ENCODE results near the gene NEAT1. TPM values are rescaled to one million over a fixed set of nuclear protein-coding genes. Genes with fewer than 3 reads are reported as not detected.

The NEAT1 gene
- total RNA-seq, 1 donor from 2014 or later, result 1.6 TPM

DNA sequence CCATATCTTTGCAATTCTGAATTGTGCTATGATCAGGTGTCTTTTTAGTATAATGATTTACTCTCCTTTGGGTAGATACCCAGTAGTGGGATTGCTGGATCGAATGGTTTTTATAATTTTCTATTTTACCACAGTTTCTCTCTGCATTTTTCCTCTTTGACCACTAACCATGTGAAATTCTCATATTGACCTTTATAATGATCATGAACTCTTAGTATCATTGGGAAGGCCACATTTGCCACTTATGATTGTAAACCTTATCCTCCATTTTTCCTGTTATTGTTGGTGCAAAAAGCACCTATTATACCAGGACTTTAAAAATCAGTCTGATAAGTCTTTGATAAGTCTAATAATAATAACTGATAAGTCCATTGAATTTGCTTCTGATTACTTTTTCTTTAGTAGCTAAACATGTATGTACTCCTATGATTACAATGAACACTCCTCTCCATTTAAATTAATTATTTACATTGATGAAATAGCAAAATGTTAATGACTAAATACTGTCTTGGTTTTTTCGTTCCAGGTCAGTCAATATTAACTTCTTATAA lies 9.6 kb downstream of the NEAT1 start:
- DNase-seq (ENCODE audit: low spot score in 2 of 2) (no peak), FAIRE-seq (no peak)

DNA sequence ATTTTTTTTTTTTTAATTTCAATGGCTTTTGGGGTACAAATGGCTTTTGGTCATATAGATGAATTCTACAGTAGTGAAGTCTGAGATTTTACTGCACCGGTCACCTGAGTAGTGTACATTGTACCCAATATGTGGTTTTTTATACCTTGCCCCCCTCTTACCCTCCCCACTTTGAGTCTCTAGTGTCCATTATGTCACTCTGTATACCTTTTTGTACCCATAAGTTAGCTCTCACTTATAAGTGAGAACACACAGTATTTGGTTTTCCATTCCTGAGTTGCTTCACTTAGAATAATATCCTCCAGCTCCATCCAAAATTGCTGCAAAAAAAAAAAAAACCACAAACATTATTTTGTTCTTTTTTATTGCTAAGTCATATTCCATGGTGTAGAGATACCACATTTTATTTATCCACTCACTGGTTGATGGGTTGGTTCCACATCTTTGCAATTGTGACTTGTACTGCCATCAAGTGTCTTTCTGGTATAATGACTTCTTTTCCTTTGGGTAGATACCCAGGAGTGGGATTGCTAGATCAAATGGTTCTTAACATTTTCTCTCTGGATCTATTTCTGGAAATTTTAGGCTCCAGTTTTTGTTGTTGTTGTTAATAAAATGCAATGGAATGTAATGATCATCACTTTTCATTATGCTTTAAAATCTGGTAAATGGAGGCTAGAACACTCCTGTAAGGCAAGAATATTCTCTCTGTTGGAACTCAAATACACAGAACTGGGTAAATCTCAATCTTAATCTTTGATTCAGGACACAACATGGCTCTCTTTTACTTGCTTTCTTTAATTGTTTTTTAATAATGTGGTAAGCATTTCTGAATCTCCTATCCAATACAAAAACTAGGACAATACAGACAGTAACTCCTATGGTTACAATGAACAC lies 10.3 kb downstream of the NEAT1 start:
- DNase-seq (ENCODE audit: low spot score in 2 of 2) (no peak), FAIRE-seq (no peak)

DNA sequence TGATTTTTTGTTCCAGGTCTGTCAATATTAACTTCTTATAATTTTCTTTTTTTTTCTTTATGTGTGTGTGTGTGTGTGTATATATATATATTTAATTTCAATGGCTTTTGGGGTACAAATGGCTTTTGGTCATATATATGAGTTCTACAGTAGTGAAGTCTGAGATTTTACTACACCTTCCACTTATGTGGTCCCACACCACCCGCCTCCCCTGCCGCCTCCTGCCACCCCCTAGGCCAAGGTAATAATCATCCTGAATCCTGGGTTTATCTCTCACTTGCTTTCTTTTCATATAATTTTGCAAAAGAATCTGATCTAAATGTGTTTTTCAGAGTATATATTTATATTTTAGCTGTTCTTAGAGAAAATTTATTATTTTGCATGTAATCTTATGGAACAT lies 11.1 kb downstream of the NEAT1 start:
- FAIRE-seq, result no peak
- no peak for DNase-seq (ENCODE audit: low spot score in 2 of 2)

DNA sequence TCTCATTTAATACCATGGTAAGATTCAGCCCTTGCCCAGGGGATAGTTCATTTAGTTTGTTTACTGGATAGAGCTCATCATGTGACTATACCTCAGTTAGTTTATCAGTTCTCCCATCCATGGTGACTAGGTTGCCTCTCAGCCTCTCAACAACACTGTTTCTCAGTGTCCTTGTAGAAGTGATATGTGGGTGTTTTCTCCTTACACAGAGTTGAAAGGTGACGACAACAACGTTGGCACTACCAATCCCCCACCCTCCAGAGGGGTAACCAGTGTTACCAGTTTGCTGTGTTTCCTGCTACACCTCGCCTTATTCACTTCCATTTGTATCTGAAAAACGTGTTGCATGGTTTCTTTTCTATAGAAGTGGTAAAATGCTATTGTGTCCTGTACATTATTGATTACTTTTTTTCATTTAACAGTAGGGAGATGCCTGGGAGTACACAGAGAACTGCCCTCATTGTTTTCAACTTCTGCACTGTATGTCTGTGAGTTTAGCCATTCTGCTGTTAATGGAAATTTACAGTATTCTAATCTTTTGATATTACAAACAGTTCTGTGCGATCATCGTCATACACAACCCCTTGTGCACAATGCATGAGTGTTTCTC lies 11.6 kb downstream of the NEAT1 start:
- no peak for DNase-seq (ENCODE audit: low spot score in 2 of 2)
- no peak for FAIRE-seq

DNA sequence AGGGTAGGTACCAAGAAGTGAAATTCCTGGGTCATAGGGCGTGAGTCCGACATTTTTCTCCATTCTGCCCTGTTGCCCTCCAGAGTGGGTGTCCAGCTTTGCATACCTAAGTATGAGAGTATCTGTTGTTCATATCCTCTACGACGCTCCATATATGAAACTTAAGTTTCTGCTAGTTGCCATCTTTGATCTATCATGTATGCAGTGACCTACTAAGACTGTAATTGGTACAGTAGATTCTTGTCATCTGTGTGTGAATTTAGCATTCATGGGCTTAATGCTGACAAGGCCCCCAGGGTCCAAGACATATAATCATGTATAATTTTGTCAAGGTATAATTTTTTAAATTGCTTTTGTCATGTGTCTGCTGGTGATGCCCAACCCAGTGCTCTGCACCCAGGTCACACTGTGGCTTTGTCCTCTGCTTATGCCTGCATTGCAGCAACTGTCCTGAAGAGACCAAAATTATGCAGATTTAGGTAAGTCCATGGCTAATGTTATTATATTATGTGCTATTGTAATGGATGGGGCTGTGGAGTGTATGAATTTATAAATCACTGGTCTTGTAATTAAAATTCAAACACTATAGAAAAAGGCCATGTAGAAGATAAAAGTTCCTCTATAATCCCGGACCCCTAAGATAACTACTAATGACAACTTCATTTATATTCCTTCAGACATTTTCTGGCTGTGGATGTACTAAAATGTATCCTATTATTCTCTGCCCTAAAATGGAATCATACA lies 12.2 kb downstream of the NEAT1 start:
- FAIRE-seq (no peak), DNase-seq (ENCODE audit: low spot score in 2 of 2) (no peak)

GRCh38 chr11:65435411-65435931 lies 12.9 kb downstream of the NEAT1 start:
- DNase-seq (ENCODE audit: low spot score in 2 of 2), result no peak
- FAIRE-seq, result no peak

GRCh38 chr11:65435981-65436411 lies 13.4 kb downstream of the NEAT1 start:
- no peak for DNase-seq (ENCODE audit: low spot score in 2 of 2)
- FAIRE-seq, result no peak

DNA sequence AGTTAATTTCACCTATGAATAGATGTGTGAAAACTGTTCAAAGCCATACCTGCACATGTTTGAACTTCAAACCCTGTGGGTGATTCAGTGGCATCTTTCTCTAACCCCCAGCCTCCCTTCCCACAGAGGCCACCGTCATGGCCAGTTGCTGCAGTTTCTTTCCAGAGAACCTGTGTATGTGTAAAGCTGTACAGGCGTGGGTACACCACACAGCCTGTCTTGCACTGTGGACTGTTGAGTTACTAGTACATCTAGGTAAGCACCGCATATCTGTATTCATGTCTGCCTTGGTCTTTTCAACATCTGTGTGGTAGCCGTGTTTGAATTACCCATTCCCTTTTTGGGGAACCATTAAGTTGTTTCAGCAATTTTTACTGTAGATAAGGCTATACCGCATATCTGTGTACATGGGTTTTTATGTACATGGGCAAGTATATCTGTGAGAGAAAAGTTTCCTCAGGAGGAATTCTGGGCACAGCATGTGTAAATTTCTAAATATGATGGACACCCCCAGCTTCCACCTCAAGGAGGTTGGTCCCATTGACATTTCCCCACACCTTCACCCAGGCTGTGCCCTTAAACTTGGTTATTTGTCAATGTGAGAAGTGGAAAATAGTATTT lies 13.9 kb downstream of the NEAT1 start:
- no peak for DNase-seq (ENCODE audit: low spot score in 2 of 2)
- no peak for FAIRE-seq

- DNase-seq (ENCODE audit: low spot score in 2 of 2) (no peak), FAIRE-seq (no peak)
Observed at GRCh38 chr11:65437436-65438227, 15.0 kb downstream of the NEAT1 start.

GRCh38 chr11:65438257-65439151 lies 15.9 kb downstream of the NEAT1 start:
- DNase-seq (ENCODE audit: low spot score in 2 of 2) (no peak), FAIRE-seq (no peak)

GRCh38 chr11:65439331-65440181 lies 17.0 kb downstream of the NEAT1 start:
- no peak for FAIRE-seq

DNA sequence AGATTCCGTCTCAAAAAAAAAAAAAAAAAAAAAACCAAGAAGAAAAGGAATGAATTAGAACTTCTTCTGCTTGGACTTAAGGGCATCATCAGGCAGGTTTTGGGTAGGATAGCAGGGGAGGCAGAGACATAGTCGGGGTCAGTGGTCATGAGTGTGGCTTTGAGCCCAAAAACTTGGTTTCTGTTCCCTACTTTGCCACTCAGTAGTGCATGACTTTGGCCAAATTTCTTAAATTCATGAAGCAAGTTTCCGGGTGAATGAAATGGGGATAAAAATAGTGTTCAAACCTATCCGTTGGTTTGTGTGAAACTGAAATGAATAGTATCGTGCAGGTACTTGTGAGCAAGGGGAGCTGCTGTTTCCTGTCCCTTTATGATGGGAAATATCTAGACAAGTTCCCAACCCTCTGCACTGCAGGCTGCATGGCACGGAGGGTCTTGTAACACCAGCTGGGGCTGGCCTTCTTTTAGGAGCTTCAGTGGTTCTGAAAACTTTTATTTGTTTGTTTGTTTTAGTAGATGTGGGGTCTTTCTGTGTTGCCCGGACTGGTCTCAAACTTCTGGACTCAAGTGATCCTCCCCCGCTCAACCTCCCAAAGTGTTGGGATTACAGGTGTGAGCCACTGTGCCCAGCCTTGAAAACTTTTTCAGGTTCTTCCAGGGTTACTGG lies 18.4 kb downstream of the NEAT1 start:
- FAIRE-seq (no peak), DNase-seq (ENCODE audit: low spot score in 2 of 2) (no peak)

More at GRCh38 chr11:65439331-65440181, 17.0 kb downstream of the NEAT1 start:
- no peak for DNase-seq (ENCODE audit: low spot score in 2 of 2)

GRCh38 chr11:65442842-65443331 lies 20.3 kb downstream of the NEAT1 start:
- no peak for FAIRE-seq
- DNase-seq (ENCODE audit: low spot score in 2 of 2), result no peak

DNA sequence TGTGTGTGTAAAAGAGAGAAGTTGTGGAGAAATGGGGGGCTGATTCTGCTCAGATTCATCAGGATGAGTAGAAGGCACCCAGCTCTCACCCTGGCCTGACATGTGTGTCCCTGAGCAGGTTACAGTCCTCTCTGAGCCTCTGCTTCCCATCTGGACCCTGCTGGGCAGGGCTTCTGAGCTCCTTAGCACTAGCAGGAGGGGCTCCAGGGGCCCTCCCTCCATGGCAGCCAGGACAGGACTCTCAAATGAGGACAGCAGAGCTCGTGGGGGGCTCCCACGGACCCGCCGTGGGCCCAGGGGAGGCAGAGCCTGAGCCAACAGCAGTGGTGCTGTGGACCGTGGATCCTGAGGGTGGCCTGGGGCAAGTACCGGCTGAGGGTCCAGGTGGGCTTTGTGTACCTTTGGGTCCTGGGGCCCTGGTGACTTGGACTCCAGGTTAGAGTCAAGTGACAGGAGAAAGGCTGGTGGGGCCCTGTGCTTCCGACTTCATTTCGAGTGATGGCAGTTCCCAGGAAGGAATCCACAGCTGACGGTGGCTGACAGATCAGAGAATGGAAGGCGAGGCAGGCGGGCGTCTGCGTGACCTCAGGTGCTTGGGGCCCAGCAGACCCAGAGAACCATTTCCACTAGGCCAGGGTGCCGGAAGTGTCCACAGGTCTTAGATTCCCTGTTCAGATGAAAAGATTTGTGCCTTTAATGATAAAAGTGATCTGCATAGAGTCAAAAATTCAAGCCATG lies 21.9 kb downstream of the NEAT1 start:
- no peak for DNase-seq (ENCODE audit: low spot score in 2 of 2)
- no peak for FAIRE-seq

GRCh38 chr11:65445101-65445603 lies 22.6 kb downstream of the NEAT1 start:
- no peak for FAIRE-seq
- DNase-seq (ENCODE audit: low spot score in 2 of 2), result no peak
